Colonic mucosa (tissue), 4 donors: ENCODE measurements around the gene PLA2G10. TPM values are rescaled to one million over a fixed set of nuclear protein-coding genes. Genes with fewer than 3 reads are reported as not detected.

ENCODE experiments used
- DNase-seq: peaks from one replicate; pipeline ENCODE4 v3.0.0-alpha.2; 2020
- H3K27ac ChIP-seq: fragments of 200-600 bp; one replicate; pipeline ENCODE4 v1.8.0; 2021
- H3K27me3 ChIP-seq: fragments of 200-600 bp; one replicate; pipeline ENCODE4 v1.8.0; 2021
- H3K36me3 ChIP-seq: fragments of 200-600 bp; one replicate; pipeline ENCODE4 v1.8.0; 2021
- H3K4me1 ChIP-seq: fragments of 200-600 bp; one replicate; pipeline ENCODE4 v1.8.0; 2021; ENCODE audit warnings: mild to moderate bottlenecking
- H3K4me3 ChIP-seq: fragments of 200-600 bp; one replicate; pipeline ENCODE4 v1.8.0; 2021
- H3K9ac ChIP-seq, 2 donors: one replicate each; pipeline ENCODE4 v1.7.0; 2013; ENCODE audit warnings: control low read depth in 2 of 2, low read depth in 2 of 2, low read length in 2 of 2
- H3K9me3 ChIP-seq: fragments of 200-600 bp; one replicate; pipeline ENCODE4 v1.8.0; 2021
- CTCF ChIP-seq: fragments of 200-600 bp; IDR thresholded peaks from one replicate; pipeline ENCODE4 v1.8.0; 2022; ENCODE audit warnings: antibody characterized with exemption, mild to moderate bottlenecking
- intact Hi-C: fragments of 100-400 bp; cut with DNase I; formaldehyde crosslinking; loops from one replicate; pipeline ENCODE4 v1.14.1; 2022
- total RNA-seq, 2 donors: library from RNA; stranded (reverse); fragmentation: NEBNext Ultra II Directional in 1 of 2; extraction: Animal tissue kit (Norgen Biotek cat#: 25700) in 1 of 2; gene quantifications; one replicate each; pipeline ENCODE4 v1.2.1, GENCODE V29; 2021
- donor health status: healthy.
- donor health status: DM: no; HTN: no; CAD: no.
- donor health status: DM: no; HTN: no; CAD: no.

The PLA2G10 gene
- total RNA-seq, 2 donors from 2014 or later: 30.5 to 33.0 TPM

DNA sequence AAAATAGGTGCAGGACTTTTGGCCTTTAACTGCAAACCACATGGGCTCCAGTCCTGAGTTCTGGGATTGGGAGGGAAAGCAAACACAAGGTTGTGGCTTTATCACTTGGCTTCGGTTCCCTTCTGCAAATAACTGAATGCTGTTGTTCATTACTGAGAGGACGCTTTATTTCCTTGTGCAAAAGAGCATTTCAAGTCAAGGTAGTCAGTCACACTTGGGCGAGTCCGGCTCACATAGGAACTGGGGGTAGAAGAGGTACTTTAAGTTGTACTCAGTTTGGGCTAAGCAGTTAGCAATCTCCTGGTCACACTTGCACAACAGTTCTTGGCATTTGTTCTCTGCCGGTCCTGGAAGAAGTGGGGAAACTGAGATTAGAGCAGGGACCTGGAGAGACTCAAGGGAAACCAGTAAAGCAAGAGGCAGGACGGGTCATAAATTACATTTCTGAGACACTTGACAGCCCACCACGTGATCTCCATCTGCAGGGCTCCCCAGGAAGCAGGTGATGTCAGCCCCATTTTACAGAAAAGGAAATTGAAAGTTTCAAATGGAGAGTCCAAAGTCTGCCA is 21.6 kb downstream of the PLA2G10 start:
- Histone ChIP-seq H3K4me1 (peaks cover 3% of the 10 kb centered on the region), H3K4me3 (no peak overlapping the region), H3K36me3 (no peaks in the 10 kb centered on the region), H3K27ac (peak overlapping the region; percentile 81), H3K9me3 (no peaks in the 10 kb centered on the region), H3K9ac (peak overlapping the region in 1 of 2 donors; percentile 63), H3K27me3 (no peaks in the 10 kb centered on the region)
- no peak for TF ChIP-seq CTCF
- peak; percentile 77 for DNase-seq
- intact Hi-C loops: no loop called here

- H3K27ac ChIP-seq: peak overlapping the region; percentile 81
- intact Hi-C loops: no loop called here
- peak; percentile 95 for DNase-seq
- H3K9ac ChIP-seq: peak overlapping the region in 1 of 2 donors; percentile 51
- H3K9me3 ChIP-seq: no peaks in the 10 kb centered on the region
- no peaks in the 10 kb centered on the region for H3K27me3 ChIP-seq
- TF ChIP-seq CTCF: no peak
- H3K4me3 ChIP-seq: no peak overlapping the region
- H3K36me3 ChIP-seq: peaks cover 6% of the 10 kb centered on the region
- H3K4me1 ChIP-seq: peaks cover 3% of the 10 kb centered on the region
Observed at GRCh38 chr16:14669776-14670175, 24.3 kb downstream of the PLA2G10 start.

GRCh38 chr16:14668556-14669223 is 25.4 kb downstream of the PLA2G10 start:
- Histone ChIP-seq H3K4me1 (peaks cover 3% of the 10 kb centered on the region), H3K36me3 (peaks cover 12% of the 10 kb centered on the region), H3K9ac (peak overlapping the region in 1 of 2 donors; percentile 65), H3K9me3 (no peaks in the 10 kb centered on the region), H3K27me3 (no peaks in the 10 kb centered on the region), H3K27ac (peak overlapping the region; percentile 81), H3K4me3 (no peak overlapping the region)
- no peak for TF ChIP-seq CTCF
- intact Hi-C loops: no loop called here
- peak; percentile 38 for DNase-seq

- H3K36me3 ChIP-seq: peaks cover 12% of the 10 kb centered on the region
- H3K9ac ChIP-seq: peak overlapping the region in 1 of 2 donors; percentile 65
- peaks cover 3% of the 10 kb centered on the region for H3K4me1 ChIP-seq
- intact Hi-C loops: no loop called here
- H3K9me3 ChIP-seq: no peaks in the 10 kb centered on the region
- H3K27me3 ChIP-seq: no peaks in the 10 kb centered on the region
- TF ChIP-seq CTCF: no peak
- peak overlapping the region; percentile 81 for H3K27ac ChIP-seq
- DNase-seq: peak; percentile 24
- no peak overlapping the region for H3K4me3 ChIP-seq
Observed at GRCh38 chr16:14667347-14668266, 26.5 kb downstream of the PLA2G10 start.

DNA sequence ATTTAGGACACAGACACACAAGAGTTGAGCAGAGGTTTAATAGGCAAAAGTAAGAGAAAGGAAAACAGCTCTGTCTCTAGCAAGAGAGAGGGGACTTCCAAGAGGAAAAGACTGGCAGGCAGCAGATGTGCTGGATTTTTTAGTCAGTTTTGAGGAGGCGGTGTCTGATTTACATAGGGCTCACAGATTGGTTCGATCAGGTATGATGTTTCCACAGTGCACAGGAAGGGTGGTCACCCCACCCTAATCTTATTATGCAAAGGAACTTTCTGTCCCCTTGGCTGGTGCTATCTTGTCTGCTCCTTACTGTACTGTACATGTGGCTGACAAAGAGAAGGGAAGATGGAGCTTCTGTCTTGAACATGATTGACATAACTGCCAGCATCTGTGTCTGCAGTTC is 36.0 kb downstream of the PLA2G10 start:
- no peaks in the 10 kb centered on the region for H3K9me3 ChIP-seq
- no peaks in the 10 kb centered on the region for H3K27me3 ChIP-seq
- intact Hi-C loops: no loop called here
- H3K4me3 ChIP-seq: no peak overlapping the region
- peak overlapping the region; percentile 55 for H3K27ac ChIP-seq
- peak; percentile 50 for DNase-seq
- H3K36me3 ChIP-seq: peaks cover 10% of the 10 kb centered on the region
- TF ChIP-seq CTCF: no peak
- H3K9ac ChIP-seq: peak overlapping the region in 1 of 2 donors; percentile 46
- peaks cover 4% of the 10 kb centered on the region for H3K4me1 ChIP-seq
